Measurements from ENCODE around the gene TMEM114. TPM values are rescaled to one million over a fixed set of nuclear protein-coding genes. Genes with fewer than 3 reads are reported as not detected.

Gene TMEM114
- total RNA-seq = not detected in 2 replicates

DNA sequence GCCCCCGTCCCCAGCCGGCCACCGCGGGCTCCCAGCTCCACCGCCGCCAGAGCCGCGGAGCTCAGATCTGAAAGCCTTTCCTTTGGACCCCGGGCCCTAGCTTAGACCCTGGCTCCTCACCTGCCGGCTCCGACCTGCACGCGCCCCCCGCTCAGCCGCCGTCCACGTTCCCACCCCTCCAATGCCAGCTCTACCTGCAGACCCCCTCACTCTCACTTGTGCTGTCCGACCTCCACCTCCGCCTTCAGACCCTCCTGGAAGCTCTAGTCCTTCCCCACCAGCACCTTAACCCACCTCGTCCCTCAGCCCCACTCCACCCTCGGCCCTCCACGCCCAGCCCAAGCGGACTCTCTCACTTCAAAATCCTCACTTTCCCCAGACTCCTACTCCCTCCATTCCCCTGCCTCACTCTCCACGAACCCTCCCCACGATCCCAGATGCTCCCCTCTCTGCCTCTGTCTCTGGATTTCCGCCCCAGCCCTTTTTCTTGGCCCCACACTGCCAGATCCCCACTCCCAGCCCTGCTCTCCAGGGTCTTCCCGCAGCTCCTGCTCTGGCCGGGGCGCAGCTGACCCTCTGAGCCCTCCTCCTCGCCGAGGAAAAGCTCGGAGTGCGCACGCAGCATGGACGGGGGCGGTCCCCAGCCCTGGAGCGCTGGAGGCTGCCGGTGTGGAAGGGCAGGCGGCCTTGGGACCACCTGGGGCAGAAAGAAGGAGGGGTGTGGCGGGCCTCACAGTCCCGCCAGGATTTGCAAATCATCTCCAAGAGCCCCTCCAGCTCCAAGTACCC, at the start of gene TMEM114:
TMEM114 (minus strand) TSS at position 612 of the 789 bp plus-strand sequence. CDS start 673 bp downstream, outside the sequence.
- no peaks in the 10 kb centered on the region for H3K79me2 ChIP-seq (ENCODE audit: insufficient read depth, low read length)
- no peak within 1 kb of the TSS for H3K4me2 ChIP-seq (ENCODE audit: insufficient read depth, low read length)
- no peaks in the 10 kb centered on the region for H4K20me1 ChIP-seq (ENCODE audit: insufficient read depth, low read length)
- peaks cover 21% of the 10 kb centered on the region for H3K27me3 ChIP-seq (ENCODE audit: insufficient read depth, low read length)
- H2AFZ ChIP-seq (ENCODE audit: low read length) = no peak within 1 kb of the TSS
- no peaks in the 10 kb centered on the region for H3K4me1 ChIP-seq (ENCODE audit: insufficient read depth, low read length)
- DNase-seq (ENCODE audit: insufficient read length, low spot score, missing footprints) = no peak
- H3K36me3 ChIP-seq (ENCODE audit: insufficient read depth, low read length) = no peaks in the 10 kb centered on the region
- TF ChIP-seq, protein P1, sequence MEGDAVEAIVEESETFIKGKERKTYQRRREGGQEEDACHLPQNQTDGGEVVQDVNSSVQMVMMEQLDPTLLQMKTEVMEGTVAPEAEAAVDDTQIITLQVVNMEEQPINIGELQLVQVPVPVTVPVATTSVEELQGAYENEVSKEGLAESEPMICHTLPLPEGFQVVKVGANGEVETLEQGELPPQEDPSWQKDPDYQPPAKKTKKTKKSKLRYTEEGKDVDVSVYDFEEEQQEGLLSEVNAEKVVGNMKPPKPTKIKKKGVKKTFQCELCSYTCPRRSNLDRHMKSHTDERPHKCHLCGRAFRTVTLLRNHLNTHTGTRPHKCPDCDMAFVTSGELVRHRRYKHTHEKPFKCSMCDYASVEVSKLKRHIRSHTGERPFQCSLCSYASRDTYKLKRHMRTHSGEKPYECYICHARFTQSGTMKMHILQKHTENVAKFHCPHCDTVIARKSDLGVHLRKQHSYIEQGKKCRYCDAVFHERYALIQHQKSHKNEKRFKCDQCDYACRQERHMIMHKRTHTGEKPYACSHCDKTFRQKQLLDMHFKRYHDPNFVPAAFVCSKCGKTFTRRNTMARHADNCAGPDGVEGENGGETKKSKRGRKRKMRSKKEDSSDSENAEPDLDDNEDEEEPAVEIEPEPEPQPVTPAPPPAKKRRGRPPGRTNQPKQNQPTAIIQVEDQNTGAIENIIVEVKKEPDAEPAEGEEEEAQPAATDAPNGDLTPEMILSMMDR (IDR thresholded peaks at IDR 0.05; ENCODE audit: extremely low read depth, low read depth, low read length) = no peak
- H3K27ac ChIP-seq (ENCODE audit: low read depth, low read length) = no peak within 1 kb of the TSS
- no peaks in the 10 kb centered on the region for H3K9me3 ChIP-seq (ENCODE audit: low read depth, low read length)
- no peak within 1 kb of the TSS for H3K4me3 ChIP-seq (ENCODE audit: insufficient read depth, low read length)

DNA sequence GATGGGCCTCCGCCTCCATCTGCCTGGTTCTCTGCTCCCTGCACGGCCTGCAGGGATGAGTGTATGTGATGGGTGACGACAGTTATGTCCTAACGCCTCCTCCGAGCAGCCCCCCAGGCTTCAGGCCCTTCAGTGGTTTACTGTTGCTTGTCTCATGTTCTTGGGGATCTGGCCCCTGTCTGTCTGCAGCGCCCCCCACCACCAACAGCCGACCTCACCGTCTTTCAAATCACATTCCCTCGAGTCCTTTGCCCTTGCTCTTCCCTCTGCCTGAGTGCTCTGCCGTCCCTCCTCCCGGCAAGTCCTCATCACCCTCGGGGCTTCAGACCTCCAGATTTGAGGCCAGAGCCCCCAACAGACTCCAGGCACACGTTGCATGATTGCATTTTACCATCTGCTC, 49.4 kb upstream of the TMEM114 start:
- no peak overlapping the region for H3K4me3 ChIP-seq (ENCODE audit: insufficient read depth, low read length)
- TF ChIP-seq, protein P1 (IDR thresholded peaks at IDR 0.05; ENCODE audit: extremely low read depth, low read depth, low read length) = no peak
- no peaks in the 10 kb centered on the region for H3K27me3 ChIP-seq (ENCODE audit: insufficient read depth, low read length)
- H4K20me1 ChIP-seq (ENCODE audit: insufficient read depth, low read length) = peaks cover 5% of the 10 kb centered on the region
- no peak overlapping the region for H2AFZ ChIP-seq (ENCODE audit: low read length)
- H3K36me3 ChIP-seq (ENCODE audit: insufficient read depth, low read length) = peaks cover 68% of the 10 kb centered on the region
- H3K79me2 ChIP-seq (ENCODE audit: insufficient read depth, low read length) = no peaks in the 10 kb centered on the region
- H3K4me1 ChIP-seq (ENCODE audit: insufficient read depth, low read length) = no peaks in the 10 kb centered on the region
- DNase-seq (ENCODE audit: insufficient read length, low spot score, missing footprints) = no peak
- no peaks in the 10 kb centered on the region for H3K9me3 ChIP-seq (ENCODE audit: low read depth, low read length)
- H3K27ac ChIP-seq (ENCODE audit: low read depth, low read length) = no peak overlapping the region
- no peak overlapping the region for H3K4me2 ChIP-seq (ENCODE audit: insufficient read depth, low read length)

DNA sequence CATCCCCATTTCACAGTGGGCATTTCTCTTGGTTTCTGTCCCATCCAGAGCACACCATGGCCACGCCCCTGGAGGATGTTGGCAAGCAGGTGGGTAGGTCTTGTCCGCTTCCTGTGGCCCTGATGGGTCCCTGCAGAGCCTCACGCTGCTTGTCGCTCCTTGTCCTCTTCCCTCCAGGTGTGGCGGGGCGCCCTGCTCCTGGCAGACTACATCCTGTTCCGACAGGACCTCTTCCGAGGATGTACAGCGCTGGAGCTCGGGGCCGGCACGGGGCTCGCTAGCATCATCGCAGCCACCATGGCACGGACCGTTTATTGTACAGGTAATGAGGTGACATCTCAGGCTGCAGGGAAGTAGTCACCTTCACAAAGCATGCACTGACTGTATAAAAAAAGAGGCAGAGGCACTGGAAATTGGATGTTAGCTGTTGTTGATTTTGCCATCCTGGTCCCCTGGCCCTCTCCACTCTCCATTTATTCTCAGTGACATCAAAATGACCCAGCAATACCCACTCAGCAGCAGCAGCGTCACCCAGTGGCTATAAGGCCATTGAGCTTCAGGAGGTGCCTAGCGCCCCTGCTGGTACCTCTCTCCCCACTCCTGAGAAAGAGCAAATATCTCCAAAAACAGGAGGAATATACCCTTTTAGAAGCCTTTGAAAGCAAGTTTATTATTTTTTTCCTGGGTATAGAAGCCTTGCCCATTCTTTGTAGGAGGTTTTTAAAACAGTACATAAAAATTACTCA, 44.9 kb upstream of the TMEM114 start:
- Histone ChIP-seq H3K4me3 (ENCODE audit: insufficient read depth, low read length) (no peak overlapping the region), H3K9me3 (ENCODE audit: low read depth, low read length) (no peaks in the 10 kb centered on the region), H3K27ac (ENCODE audit: low read depth, low read length) (no peak overlapping the region), H4K20me1 (ENCODE audit: insufficient read depth, low read length) (peaks cover 10% of the 10 kb centered on the region), H3K36me3 (ENCODE audit: insufficient read depth, low read length) (peaks cover 72% of the 10 kb centered on the region), H3K27me3 (ENCODE audit: insufficient read depth, low read length) (no peaks in the 10 kb centered on the region), H3K79me2 (ENCODE audit: insufficient read depth, low read length) (no peaks in the 10 kb centered on the region), H3K4me2 (ENCODE audit: insufficient read depth, low read length) (no peak overlapping the region), H3K4me1 (ENCODE audit: insufficient read depth, low read length) (no peaks in the 10 kb centered on the region), H2AFZ (ENCODE audit: low read length) (no peak overlapping the region)
- TF ChIP-seq, protein P1 (IDR thresholded peaks at IDR 0.05; ENCODE audit: extremely low read depth, low read depth, low read length) = peak; percentile 69
- peak; percentile 87 for DNase-seq (ENCODE audit: insufficient read length, low spot score, missing footprints)

DNA sequence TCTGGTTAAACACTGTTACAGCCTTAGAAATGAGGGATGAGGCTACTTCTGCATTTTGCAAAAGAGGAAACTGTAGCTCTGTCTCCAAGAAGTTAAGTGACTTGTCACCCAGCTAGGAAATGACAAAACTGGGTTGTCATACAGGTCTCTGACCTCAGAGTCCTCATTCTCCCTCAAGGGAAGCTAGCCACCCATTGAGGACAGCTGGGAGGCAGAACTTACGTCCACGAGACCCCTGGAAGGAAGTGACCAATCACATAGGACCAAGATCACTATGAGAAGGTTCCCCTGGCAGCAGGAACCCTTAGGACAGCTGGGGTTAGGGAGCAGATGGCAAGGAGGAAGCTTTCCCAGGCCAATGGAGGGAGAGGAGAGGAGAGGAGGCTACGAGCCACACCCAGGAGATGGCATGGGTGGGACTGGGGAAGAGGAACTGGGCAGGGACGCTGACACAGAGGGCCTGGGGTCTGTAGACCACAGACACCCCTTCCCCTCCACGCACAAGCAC, 42.4 kb upstream of the TMEM114 start:
- DNase-seq (ENCODE audit: insufficient read length, low spot score, missing footprints) = no peak
- Histone ChIP-seq H4K20me1 (ENCODE audit: insufficient read depth, low read length) (peaks cover 19% of the 10 kb centered on the region), H3K79me2 (ENCODE audit: insufficient read depth, low read length) (no peaks in the 10 kb centered on the region), H2AFZ (ENCODE audit: low read length) (no peak overlapping the region), H3K36me3 (ENCODE audit: insufficient read depth, low read length) (peaks cover 80% of the 10 kb centered on the region), H3K4me1 (ENCODE audit: insufficient read depth, low read length) (no peaks in the 10 kb centered on the region), H3K9me3 (ENCODE audit: low read depth, low read length) (no peaks in the 10 kb centered on the region), H3K27me3 (ENCODE audit: insufficient read depth, low read length) (no peaks in the 10 kb centered on the region), H3K4me2 (ENCODE audit: insufficient read depth, low read length) (no peak overlapping the region), H3K4me3 (ENCODE audit: insufficient read depth, low read length) (no peak overlapping the region), H3K27ac (ENCODE audit: low read depth, low read length) (no peak overlapping the region)
- TF ChIP-seq, protein P1 (IDR thresholded peaks at IDR 0.05; ENCODE audit: extremely low read depth, low read depth, low read length) = no peak

Data from osteoblast (primary cell).